GM23248 (cell line): ENCODE data around the gene PYGO2. TPM values are rescaled to one million over a fixed set of nuclear protein-coding genes. Genes with fewer than 3 reads are reported as not detected.
"Not testable (repeated sequence)": the region's sequence is repeated elsewhere in the genome, so short reads cannot be mapped to it uniquely, and the experiment has no call there.

Experiments
- DNase-seq: peaks from one replicate; pipeline ENCODE4 v3.0.0-alpha.2; 2015
- H2AFZ ChIP-seq: fragments of 200-600 bp; sonication (generic); 2 replicates; pipeline ENCODE4 v1.6.1; 2016; ENCODE audit warnings: antibody characterized with exemption
- H3F3A ChIP-seq: fragments of 200-600 bp; sonication (generic); 2 replicates; pipeline ENCODE4 v1.6.1; 2016; ENCODE audit warnings: mild to moderate bottlenecking, antibody characterized with exemption, mixed run types; ENCODE audit not compliant: insufficient read depth
- H3K27ac ChIP-seq: fragments of 200-600 bp; sonication (generic); 2 replicates; pipeline ENCODE4 v1.5.1; 2016; ENCODE audit warnings: mild to moderate bottlenecking
- H3K27me3 ChIP-seq: fragments of 200-600 bp; sonication (generic); replicated peaks from 2 replicates; pipeline ENCODE4 v1.6.1; 2016; ENCODE audit warnings: mild to moderate bottlenecking; ENCODE audit not compliant: insufficient read depth
- H3K36me3 ChIP-seq: fragments of 200-600 bp; sonication (generic); 2 replicates; pipeline ENCODE4 v1.6.1; 2016; ENCODE audit warnings: low read depth, mild to moderate bottlenecking
- H3K4me1 ChIP-seq: fragments of 200-600 bp; sonication (generic); 2 replicates; pipeline ENCODE4 v1.6.1; 2016; ENCODE audit warnings: mild to moderate bottlenecking; ENCODE audit not compliant: insufficient read depth
- H3K4me2 ChIP-seq: fragments of 200-600 bp; sonication (generic); one replicate; pipeline ENCODE4 v1.6.1; 2016; ENCODE audit warnings: mild to moderate bottlenecking; ENCODE audit not compliant: unreplicated experiment
- H3K4me3 ChIP-seq: fragments of 200-600 bp; sonication (generic); 2 replicates; pipeline ENCODE4 v1.5.1; 2016; ENCODE audit warnings: mild to moderate bottlenecking
- H3K79me2 ChIP-seq: fragments of 200-600 bp; sonication (generic); 2 replicates; pipeline ENCODE4 v1.6.1; 2016; ENCODE audit warnings: mild to moderate bottlenecking; ENCODE audit not compliant: insufficient read depth
- H3K9ac ChIP-seq: fragments of 200-600 bp; sonication (generic); 2 replicates; pipeline ENCODE4 v1.6.1; 2016; ENCODE audit warnings: mild to moderate bottlenecking
- H3K9me2 ChIP-seq: fragments of 200-600 bp; sonication (generic); 2 replicates; pipeline ENCODE4 v1.6.1; 2016; ENCODE audit warnings: mixed run types, mild to moderate bottlenecking, moderate library complexity; ENCODE audit not compliant: insufficient read depth
- H3K9me3 ChIP-seq: fragments of 200-600 bp; sonication (generic); one replicate; pipeline ENCODE4 v1.6.1; 2017; ENCODE audit warnings: low read depth
- H4K20me1 ChIP-seq: fragments of 200-600 bp; sonication (generic); 2 replicates; pipeline ENCODE4 v1.6.0; 2016; ENCODE audit not compliant: insufficient read depth
- EZH2 ChIP-seq: fragments of 200-600 bp; sonication (generic); IDR thresholded peaks from 2 replicates; pipeline ENCODE4 v1.6.1; 2018; ENCODE audit warnings: antibody characterized with exemption, mild to moderate bottlenecking; ENCODE audit not compliant: insufficient read depth, poor library complexity, severe bottlenecking
- EZH2phosphoT487 ChIP-seq: fragments of 200-600 bp; sonication (generic); IDR thresholded peaks from 2 replicates; pipeline ENCODE4 v1.6.1; 2018; ENCODE audit warnings: antibody characterized with exemption, moderate library complexity, mild to moderate bottlenecking, low read depth; ENCODE audit not compliant: insufficient read depth
- WGBS, 2 experiments: methylation state at CpG; one replicate each; pipeline ENCODE4 v1.1.6; 2015 to 2017; ENCODE audit warnings: low lambda C conversion rate in 2 of 2, low coverage in 1 of 2; ENCODE audit errors: missing lambda C conversion rate in 2 of 2; 5-methylcytosine and 5-hydroxymethylcytosine counted together
- in situ Hi-C: fragments of 300-500 bp; cut with MboI; formaldehyde crosslinking; loops from 2 replicates; pipeline ENCODE4 v1.15.0; 2020
- polyA plus RNA-seq: library from polyadenylated mRNA; unstranded; fragments of >200 nt; fragmentation: Nextera tagmentation; extraction: Ambion mirVana; gene quantifications from 2 replicates; pipeline ENCODE4 v1.2.1, GENCODE V29; 2016
- total RNA-seq: library from RNA; depleted of rRNA; stranded (reverse); fragments of >200 nt; shearing (Covaris generic); gene quantifications from 2 replicates; pipeline ENCODE4 v1.2.3, GENCODE V29; 2014

The PYGO2 gene
- total and polyA plus RNA-seq, 2 experiments from 2014 or later: 14.7 to 14.9 TPM

DNA sequence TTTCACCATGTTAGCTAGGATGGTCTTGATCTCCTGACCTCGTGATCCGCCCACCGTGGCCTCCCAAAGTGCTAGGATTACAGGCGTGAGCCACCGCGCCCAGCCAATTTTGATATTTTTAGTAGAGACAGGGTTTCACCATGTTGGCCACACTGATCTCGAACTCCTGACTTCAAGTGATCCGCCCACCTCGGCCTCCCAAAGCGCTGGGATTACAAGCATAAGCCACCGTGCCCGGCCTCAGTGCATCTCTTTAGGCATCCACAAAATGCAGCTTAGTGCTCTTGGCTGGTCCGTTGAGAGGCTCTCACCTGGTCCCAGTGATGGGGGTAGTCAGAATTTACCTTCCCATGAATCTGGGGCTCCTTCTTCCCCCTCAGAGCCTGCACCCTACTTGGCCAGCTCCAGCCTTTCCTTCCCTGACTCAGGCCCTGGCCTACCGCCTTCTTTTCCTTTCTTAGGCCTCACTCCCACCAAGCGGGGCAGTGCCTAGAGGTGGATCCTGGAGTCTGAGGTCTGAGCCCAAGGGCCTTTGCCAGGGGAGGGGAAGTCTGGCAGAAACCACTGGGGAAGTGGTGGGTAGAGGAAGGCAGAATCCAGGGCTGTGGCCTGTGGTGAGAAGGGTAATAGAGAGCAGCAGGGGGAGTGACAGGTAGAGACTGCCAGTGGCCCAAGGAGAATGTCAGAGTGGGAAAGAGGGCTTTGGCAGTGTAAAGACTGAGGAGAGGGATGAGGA, 35.6 kb upstream of the PYGO2 start:
- TF ChIP-seq EZH2phosphoT487 (no peak), EZH2 (no peak)
- in situ Hi-C loops: no loop called here
- Histone ChIP-seq H4K20me1 (no peaks in the 10 kb centered on the region), H3K27me3 (no peaks in the 10 kb centered on the region), H3K27ac (no peak overlapping the region), H3K9ac (no peak overlapping the region), H3K79me2 (no peaks in the 10 kb centered on the region), H3K4me2 (no peak overlapping the region), H3F3A (peaks cover 5% of the 10 kb centered on the region; the same call in 1 of the 2 replicates), H3K36me3 (no peaks in the 10 kb centered on the region), H2AFZ (no peak overlapping the region), H3K9me2 (no peaks in the 10 kb centered on the region), H3K4me3 (no peak overlapping the region), H3K9me3 (no peaks in the 10 kb centered on the region), H3K4me1 (peaks cover 10% of the 10 kb centered on the region)
- DNase-seq: no peak
- 92 to 96% methylated on average over 15 of the region's 15 CpGs for WGBS, 2 experiments

DNA sequence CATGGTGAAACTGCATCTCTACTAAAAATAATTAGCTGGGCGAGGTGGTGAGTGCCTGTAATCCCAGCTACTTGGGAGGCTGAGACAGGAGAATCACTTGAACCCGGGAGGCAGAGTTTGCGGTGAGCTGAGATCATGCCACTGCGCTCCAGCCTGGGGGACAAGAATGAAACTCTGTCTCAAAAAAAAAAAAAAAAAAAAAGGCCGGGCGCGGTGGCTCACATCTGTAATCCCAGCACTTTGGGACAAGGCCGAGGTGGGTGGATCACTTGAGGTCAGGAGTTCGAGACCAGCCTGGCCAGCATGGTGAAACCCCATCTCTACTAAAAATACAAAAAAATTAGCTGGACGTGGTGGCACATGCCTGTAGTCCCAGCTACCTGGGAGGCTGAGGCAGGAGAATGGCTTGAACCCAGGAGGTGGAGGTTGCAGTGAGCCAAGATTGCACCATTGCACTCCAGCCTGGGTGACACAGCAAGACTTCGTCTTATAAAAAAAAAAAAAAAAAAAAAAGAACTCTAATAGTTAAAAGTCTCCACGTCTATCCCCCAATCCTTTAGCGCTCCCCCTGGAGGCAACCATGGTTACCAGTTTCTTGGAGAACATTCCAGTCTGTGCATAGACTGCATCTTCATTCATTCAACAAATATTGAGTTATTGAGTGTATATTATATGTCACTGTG, 33.9 kb upstream of the PYGO2 start:
- H3K4me3 ChIP-seq, H3K9me2 ChIP-seq, H3K79me2 ChIP-seq, H3K9ac ChIP-seq, H3F3A ChIP-seq, H2AFZ ChIP-seq, H4K20me1 ChIP-seq, H3K36me3 ChIP-seq, in situ Hi-C loops, H3K27me3 ChIP-seq, H3K4me2 ChIP-seq, H3K9me3 ChIP-seq: not testable (repeated sequence)
- 59 to 61% methylated on average over 13 of the region's 13 CpGs for WGBS, 2 experiments
- peak; percentile 86 for DNase-seq
- peak overlapping the region; percentile 36 for H3K27ac ChIP-seq
- H3K4me1 ChIP-seq: peaks cover 10% of the 10 kb centered on the region

DNA sequence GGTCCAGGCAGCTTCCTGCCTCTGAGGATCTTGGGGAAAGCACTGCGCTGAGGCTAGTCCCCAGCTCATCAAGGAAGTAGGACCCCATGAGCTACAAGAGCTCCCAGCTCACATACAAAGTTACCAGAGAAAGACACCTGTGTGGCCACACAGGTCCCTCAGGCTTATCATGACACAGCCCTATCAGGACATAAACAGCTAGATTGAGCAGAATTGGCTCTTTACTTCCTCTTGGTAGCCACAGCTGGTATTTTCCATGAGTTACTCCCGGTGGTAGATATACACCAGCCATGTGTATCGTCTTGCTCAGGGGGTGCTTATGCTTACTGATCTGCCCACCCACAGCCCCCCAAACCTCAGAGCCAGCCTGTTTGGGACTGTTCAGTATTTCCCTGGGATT, 33.0 kb upstream of the PYGO2 start:
- no peak overlapping the region for H3K4me2 ChIP-seq
- H3K9ac ChIP-seq: no peak overlapping the region
- no peaks in the 10 kb centered on the region for H3K36me3 ChIP-seq
- 0 out of 2 replicates have a peak, but pooled peaks cover 3% of the 10 kb centered on the region for H3K4me1 ChIP-seq
- no peak overlapping the region for H2AFZ ChIP-seq
- H3K9me2 ChIP-seq: no peaks in the 10 kb centered on the region
- no peaks in the 10 kb centered on the region for H4K20me1 ChIP-seq
- DNase-seq: no peak
- H3K9me3 ChIP-seq: no peaks in the 10 kb centered on the region
- H3F3A ChIP-seq: peaks cover 5% of the 10 kb centered on the region; the same call in 1 of the 2 replicates
- H3K4me3 ChIP-seq: no peak overlapping the region
- no peak overlapping the region for H3K27ac ChIP-seq
- WGBS, 2 experiments: 67% methylated on average over 3 of the region's 3 CpGs
- no peaks in the 10 kb centered on the region for H3K27me3 ChIP-seq
- in situ Hi-C loops: no loop called here
- H3K79me2 ChIP-seq: no peaks in the 10 kb centered on the region
- TF ChIP-seq EZH2phosphoT487 (no peak), EZH2 (no peak)

DNA sequence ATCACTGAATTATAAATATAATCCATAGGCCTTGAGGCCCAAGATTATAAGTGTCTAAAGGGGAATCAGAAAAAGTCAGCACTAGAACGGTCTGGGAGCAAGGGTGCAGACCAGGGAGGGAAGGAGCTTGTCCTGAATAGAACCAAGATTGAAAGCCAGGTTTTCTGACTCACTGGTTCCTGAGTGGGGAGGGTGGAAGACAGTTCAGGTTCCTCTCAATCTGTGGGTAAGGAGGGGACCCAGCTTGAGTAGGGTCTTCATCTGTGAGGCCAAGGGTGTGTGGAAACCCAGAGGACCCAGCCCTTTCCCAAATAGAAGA, 32.6 kb upstream of the PYGO2 start:
- no peak overlapping the region for H2AFZ ChIP-seq
- WGBS, 2 experiments: 87 to 94% methylated on average over 1 of the region's 1 CpG
- no peaks in the 10 kb centered on the region for H3K9me3 ChIP-seq
- no peaks in the 10 kb centered on the region for H3K79me2 ChIP-seq
- in situ Hi-C loops: no loop called here
- H3K36me3 ChIP-seq: no peaks in the 10 kb centered on the region
- no peak overlapping the region for H3K9ac ChIP-seq
- peaks cover 5% of the 10 kb centered on the region; the same call in 1 of the 2 replicates for H3F3A ChIP-seq
- no peak overlapping the region for H3K27ac ChIP-seq
- H3K9me2 ChIP-seq: no peaks in the 10 kb centered on the region
- TF ChIP-seq EZH2phosphoT487: no peak
- no peak for TF ChIP-seq EZH2
- H3K27me3 ChIP-seq: no peaks in the 10 kb centered on the region
- no peaks in the 10 kb centered on the region for H4K20me1 ChIP-seq
- no peak overlapping the region for H3K4me3 ChIP-seq
- DNase-seq: no peak
- H3K4me1 ChIP-seq: 0 out of 2 replicates have a peak, but pooled peaks cover 3% of the 10 kb centered on the region
- H3K4me2 ChIP-seq: no peak overlapping the region
